Chondrocyte (in vitro differentiated cells): Measurements from ENCODE around the gene RASAL2. TPM values are rescaled to one million over a fixed set of nuclear protein-coding genes. Genes with fewer than 3 reads are reported as not detected.
"Not testable (repeated sequence)": the region's sequence is repeated elsewhere in the genome, so short reads cannot be mapped to it uniquely, and the experiment has no call there.

Experiments used
- DNase-seq: peaks from one replicate; pipeline ENCODE4 v3.0.0; 2021; ENCODE audit warnings: mixed read lengths, low spot score
- H3K27ac Mint-ChIP-seq: one replicate; pipeline ENCODE4 v1.8.0; 2021; ENCODE audit warnings: mild to moderate bottlenecking, moderate library complexity, mixed read lengths; ENCODE audit not compliant: unreplicated experiment
- H3K27me3 Mint-ChIP-seq: 2 replicates; pipeline ENCODE4 v1.8.0; 2021; ENCODE audit warnings: low read depth, mixed read lengths
- H3K36me3 Mint-ChIP-seq: 2 replicates; pipeline ENCODE4 v1.8.0; 2021; ENCODE audit warnings: low read depth, mixed read lengths
- H3K4me1 Mint-ChIP-seq: 2 replicates; pipeline ENCODE4 v1.8.0; 2021; ENCODE audit warnings: low read depth, mild to moderate bottlenecking, mixed read lengths
- H3K4me3 Mint-ChIP-seq: one replicate; pipeline ENCODE4 v1.8.0; 2021; ENCODE audit warnings: mild to moderate bottlenecking, moderate library complexity, mixed read lengths; ENCODE audit not compliant: unreplicated experiment
- H3K9me3 Mint-ChIP-seq: 2 replicates; pipeline ENCODE4 v1.8.0; 2021; ENCODE audit warnings: low read depth, mixed read lengths
- CTCF ChIP-seq: fragments of 200-600 bp; sonication (generic); IDR thresholded peaks from 2 replicates; pipeline ENCODE4 v1.5.0; 2021; ENCODE audit warnings: antibody characterized with exemption, mild to moderate bottlenecking, moderate library complexity
- total RNA-seq: library from RNA; stranded (reverse); gene quantifications from 3 replicates; pipeline ENCODE4 v1.2.1, GENCODE V29; 2021

The RASAL2 gene
- total RNA-seq, 1 donor from 2014 or later: 40.1 TPM

- no peak for TF ChIP-seq CTCF
- Mint-ChIP-seq H3K27me3 (no peaks in the 10 kb centered on the region), H3K4me1 (peaks cover 34% of the 10 kb centered on the region), H3K9me3 (no peaks in the 10 kb centered on the region), H3K27ac (no peak overlapping the region), H3K36me3 (no peaks in the 10 kb centered on the region), H3K4me3 (no peak overlapping the region)
- no peak for DNase-seq
These were observed 214.5 kb downstream of the RASAL2 start for GRCh38 chr1:178308438-178308837.

GRCh38 chr1:178310685-178311105 is 216.8 kb downstream of the RASAL2 start:
- Mint-ChIP-seq H3K4me3 (no peak overlapping the region), H3K27me3 (no peaks in the 10 kb centered on the region), H3K36me3 (no peaks in the 10 kb centered on the region), H3K9me3 (no peaks in the 10 kb centered on the region), H3K27ac (peak overlapping the region; percentile 76), H3K4me1 (peaks cover 29% of the 10 kb centered on the region)
- DNase-seq: no peak
- TF ChIP-seq CTCF: peak; percentile 92

- peak overlapping the region; percentile 76 for H3K27ac Mint-ChIP-seq
- DNase-seq: no peak
- no peak for TF ChIP-seq CTCF
- H3K4me3 Mint-ChIP-seq: no peak overlapping the region
- H3K4me1 Mint-ChIP-seq: peaks cover 29% of the 10 kb centered on the region
- H3K27me3 Mint-ChIP-seq: no peaks in the 10 kb centered on the region
- no peaks in the 10 kb centered on the region for H3K9me3 Mint-ChIP-seq
- H3K36me3 Mint-ChIP-seq: no peaks in the 10 kb centered on the region
These were observed 217.3 kb downstream of the RASAL2 start for GRCh38 chr1:178311164-178311563.

GRCh38 chr1:178320280-178320982 is 226.5 kb downstream of the RASAL2 start:
- H3K9me3 Mint-ChIP-seq, H3K27me3 Mint-ChIP-seq, DNase-seq, H3K36me3 Mint-ChIP-seq: not testable (repeated sequence)
- peak overlapping the region; percentile 75 for H3K27ac Mint-ChIP-seq
- peak overlapping the region; percentile 82 for H3K4me3 Mint-ChIP-seq
- H3K4me1 Mint-ChIP-seq: peaks cover 21% of the 10 kb centered on the region

GRCh38 chr1:178323067-178323466 is 229.2 kb downstream of the RASAL2 start:
- H3K4me3 Mint-ChIP-seq: no peak overlapping the region
- H3K9me3 Mint-ChIP-seq: no peaks in the 10 kb centered on the region
- no peaks in the 10 kb centered on the region for H3K27me3 Mint-ChIP-seq
- H3K36me3 Mint-ChIP-seq: no peaks in the 10 kb centered on the region
- DNase-seq: no peak
- TF ChIP-seq CTCF: no peak
- no peak overlapping the region for H3K27ac Mint-ChIP-seq
- H3K4me1 Mint-ChIP-seq: peaks cover 21% of the 10 kb centered on the region

GRCh38 chr1:178324003-178324402 is 230.1 kb downstream of the RASAL2 start:
- no peaks in the 10 kb centered on the region for H3K36me3 Mint-ChIP-seq
- no peak for DNase-seq
- peaks cover 25% of the 10 kb centered on the region for H3K4me1 Mint-ChIP-seq
- H3K4me3 Mint-ChIP-seq: no peak overlapping the region
- H3K9me3 Mint-ChIP-seq: no peaks in the 10 kb centered on the region
- TF ChIP-seq CTCF: no peak
- no peaks in the 10 kb centered on the region for H3K27me3 Mint-ChIP-seq
- H3K27ac Mint-ChIP-seq: peak overlapping the region; percentile 0
